GM18502 (cell line): Measurements from ENCODE around the gene TAAR9.

ENCODE experiments used
- ATAC-seq: cut with Tn5 transposase; IDR thresholded peaks from one replicate; pipeline ENCODE4 v1.9.1; 2021; ENCODE audit warnings: mild to moderate bottlenecking; ENCODE audit not compliant: unreplicated experiment, poor library complexity

The TAAR9 gene

DNA sequence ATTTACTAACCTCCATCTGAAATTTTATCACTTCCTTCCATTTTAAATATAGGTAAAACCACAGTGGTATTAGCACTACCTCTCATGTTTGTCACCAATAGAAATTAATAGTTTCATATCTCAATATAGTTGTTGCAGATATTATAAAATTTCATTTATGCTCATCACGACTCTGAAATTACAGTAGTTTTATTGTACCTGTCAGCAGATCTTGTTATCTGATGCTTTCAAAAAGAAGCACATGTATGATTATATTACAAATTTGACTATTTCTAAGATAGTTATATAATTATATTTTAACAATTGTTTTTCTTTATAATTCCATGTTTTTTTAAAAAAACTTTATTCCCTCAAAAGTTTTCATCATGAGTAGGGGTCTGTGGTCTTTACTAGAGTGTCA is 46.6 kb downstream of the TAAR9 start:
- ATAC-seq, result no peak

DNA sequence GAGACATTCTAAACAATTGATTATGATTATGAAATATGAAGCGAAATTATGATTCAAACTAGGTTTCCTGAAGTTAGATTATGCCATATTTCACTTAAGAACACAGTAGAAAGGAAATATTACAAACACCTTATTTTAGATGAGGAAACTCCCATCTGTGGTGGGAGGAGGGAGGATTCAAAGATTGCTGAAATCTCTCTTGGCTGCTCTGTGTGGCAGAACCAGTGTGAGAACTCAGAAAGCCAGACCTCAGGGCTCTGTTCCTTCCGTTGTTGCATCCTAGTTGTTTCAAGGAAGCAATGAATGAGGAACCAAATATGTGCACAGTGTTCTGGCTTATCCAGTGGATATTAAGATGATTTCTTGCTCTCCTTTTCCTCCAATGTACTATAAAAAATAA is 49.3 kb downstream of the TAAR9 start:
- ATAC-seq, result no peak
